Measurements from ENCODE around the gene ESYT3.

ESYT3 gene

GRCh38 chr3:138461896-138462295 lies 27.5 kb downstream of the ESYT3 start:
- TF ChIP-seq CEBPB (IDR thresholded peaks at IDR 0.05) = no peak
- no peak for TF ChIP-seq USF1 (IDR thresholded peaks at IDR 0.05)
- no peak for TF ChIP-seq NFIC (IDR thresholded peaks at IDR 0.05)
- no peak for TF ChIP-seq EGR1 (IDR thresholded peaks at IDR 0.05)
- TF ChIP-seq FOXM1 (IDR thresholded peaks at IDR 0.05; ENCODE audit: borderline replicate concordance, low read depth) = no peak
- no peak for TF ChIP-seq EP300 (IDR thresholded peaks at IDR 0.05; ENCODE audit: borderline replicate concordance)
- TF ChIP-seq YY1 (IDR thresholded peaks at IDR 0.05; ENCODE audit: low read depth) = no peak
- no peak for TF ChIP-seq CREB1 (IDR thresholded peaks at IDR 0.05; ENCODE audit: low read depth)
- TF ChIP-seq TCF12 (IDR thresholded peaks at IDR 0.05; ENCODE audit: low read depth) = no peak

GRCh38 chr3:138463724-138464490 lies 29.5 kb downstream of the ESYT3 start:
- TF ChIP-seq RAD21 (IDR thresholded peaks at IDR 0.05; ENCODE audit: low read depth) (no peak), REST (IDR thresholded peaks at IDR 0.05; ENCODE audit: low read depth) (no peak), EP300 (IDR thresholded peaks at IDR 0.05; ENCODE audit: borderline replicate concordance) (no peak), NFIC (IDR thresholded peaks at IDR 0.05) (no peak), EGR1 (IDR thresholded peaks at IDR 0.05) (no peak), CREB1 (IDR thresholded peaks at IDR 0.05; ENCODE audit: low read depth) (no peak)

GRCh38 chr3:138464491-138464860 lies 30.1 kb downstream of the ESYT3 start:
- TF ChIP-seq TEAD4 (IDR thresholded peaks at IDR 0.05) (no peak), NFIC (IDR thresholded peaks at IDR 0.05) (no peak), EGR1 (IDR thresholded peaks at IDR 0.05) (no peak), CREB1 (IDR thresholded peaks at IDR 0.05; ENCODE audit: low read depth) (no peak), RAD21 (IDR thresholded peaks at IDR 0.05; ENCODE audit: low read depth) (no peak), USF1 (IDR thresholded peaks at IDR 0.05) (no peak), MAX (IDR thresholded peaks at IDR 0.05) (no peak), REST (IDR thresholded peaks at IDR 0.05; ENCODE audit: low read depth) (no peak), FOXM1 (IDR thresholded peaks at IDR 0.05; ENCODE audit: borderline replicate concordance, low read depth) (no peak), EP300 (IDR thresholded peaks at IDR 0.05; ENCODE audit: borderline replicate concordance) (no peak), TCF12 (IDR thresholded peaks at IDR 0.05; ENCODE audit: low read depth) (no peak), TAF1 (IDR thresholded peaks at IDR 0.05; ENCODE audit: low read depth) (no peak), CEBPB (IDR thresholded peaks at IDR 0.05) (no peak), ZBTB7A (IDR thresholded peaks at IDR 0.05; ENCODE audit: low read depth) (no peak), YY1 (IDR thresholded peaks at IDR 0.05; ENCODE audit: low read depth) (no peak)

- TF ChIP-seq YY1 (IDR thresholded peaks at IDR 0.05; ENCODE audit: low read depth) (no peak), MAX (IDR thresholded peaks at IDR 0.05) (no peak), ZBTB7A (IDR thresholded peaks at IDR 0.05; ENCODE audit: low read depth) (no peak), USF1 (IDR thresholded peaks at IDR 0.05) (no peak), TCF12 (IDR thresholded peaks at IDR 0.05; ENCODE audit: low read depth) (no peak), TAF1 (IDR thresholded peaks at IDR 0.05; ENCODE audit: low read depth) (no peak), CREB1 (IDR thresholded peaks at IDR 0.05; ENCODE audit: low read depth) (no peak)
These were observed 31.0 kb downstream of the ESYT3 start for GRCh38 chr3:138465451-138465850.

GRCh38 chr3:138465925-138466324 lies 31.5 kb downstream of the ESYT3 start:
- no peak for TF ChIP-seq RAD21 (IDR thresholded peaks at IDR 0.05; ENCODE audit: low read depth)
- TF ChIP-seq TCF12 (IDR thresholded peaks at IDR 0.05; ENCODE audit: low read depth) = no peak
- TF ChIP-seq MAX (IDR thresholded peaks at IDR 0.05) = no peak
- no peak for TF ChIP-seq REST (IDR thresholded peaks at IDR 0.05; ENCODE audit: low read depth)
- TF ChIP-seq CEBPB (IDR thresholded peaks at IDR 0.05) = no peak
- TF ChIP-seq FOXM1 (IDR thresholded peaks at IDR 0.05; ENCODE audit: borderline replicate concordance, low read depth) = no peak
- TF ChIP-seq TEAD4 (IDR thresholded peaks at IDR 0.05) = no peak
- no peak for TF ChIP-seq EGR1 (IDR thresholded peaks at IDR 0.05)
- TF ChIP-seq CREB1 (IDR thresholded peaks at IDR 0.05; ENCODE audit: low read depth) = no peak
- TF ChIP-seq TAF1 (IDR thresholded peaks at IDR 0.05; ENCODE audit: low read depth) = no peak
- TF ChIP-seq EP300 (IDR thresholded peaks at IDR 0.05; ENCODE audit: borderline replicate concordance) = no peak
- TF ChIP-seq ZBTB7A (IDR thresholded peaks at IDR 0.05; ENCODE audit: low read depth) = no peak
- TF ChIP-seq NFIC (IDR thresholded peaks at IDR 0.05) = no peak
- TF ChIP-seq USF1 (IDR thresholded peaks at IDR 0.05) = no peak
- no peak for TF ChIP-seq YY1 (IDR thresholded peaks at IDR 0.05; ENCODE audit: low read depth)

Data from Ishikawa (cell line).